ENCODE data around the gene MAP2K2.
A peak's percentile ranks its signal among the peaks of the same experiment; 100 is the strongest.

The MAP2K2 gene

GRCh38 chr19:4077800-4078684 lies 45.9 kb downstream of the MAP2K2 start:
- peak; percentile 80 for DNase-seq (ENCODE audit: low spot score)

- no peak for DNase-seq (ENCODE audit: low spot score)
Observed at GRCh38 chr19:4077007-4077374, 46.9 kb downstream of the MAP2K2 start.

- DNase-seq (ENCODE audit: low spot score): no peak
Observed at GRCh38 chr19:4075373-4075772, 48.5 kb downstream of the MAP2K2 start.

- no peak for DNase-seq (ENCODE audit: low spot score)
Observed at GRCh38 chr19:4071610-4072009, 52.3 kb downstream of the MAP2K2 start.

GRCh38 chr19:4069331-4069959 lies 54.5 kb downstream of the MAP2K2 start:
- DNase-seq (ENCODE audit: low spot score): no peak

- DNase-seq (ENCODE audit: low spot score): peak; percentile 46
Observed at GRCh38 chr19:4068047-4068966, 55.6 kb downstream of the MAP2K2 start.

- DNase-seq (ENCODE audit: low spot score): peak; percentile 69
Observed at GRCh38 chr19:4067396-4068046, 56.4 kb downstream of the MAP2K2 start.

GRCh38 chr19:4066682-4067395 lies 57.1 kb downstream of the MAP2K2 start, which contains the start of gene ZBTB7A:
ZBTB7A (minus strand) TSS chr19:4066899; CDS start chr19:4055232, 11,667 bp downstream.
- peak; percentile 85 for DNase-seq (ENCODE audit: low spot score)

- DNase-seq (ENCODE audit: low spot score): no peak
Observed at GRCh38 chr19:4066176-4066606, 57.7 kb downstream of the MAP2K2 start.

GRCh38 chr19:4065430-4066175 lies 58.3 kb downstream of the MAP2K2 start:
- DNase-seq (ENCODE audit: low spot score): peak; percentile 98

- no peak for DNase-seq (ENCODE audit: low spot score)
Observed at GRCh38 chr19:4064496-4065260, 59.2 kb downstream of the MAP2K2 start.

- no peak for DNase-seq (ENCODE audit: low spot score)
Observed at GRCh38 chr19:4064149-4064495, 59.8 kb downstream of the MAP2K2 start.

- DNase-seq (ENCODE audit: low spot score): no peak
Observed at GRCh38 chr19:4063369-4064148, 60.4 kb downstream of the MAP2K2 start.

GRCh38 chr19:4062419-4063368 lies 61.2 kb downstream of the MAP2K2 start:
- DNase-seq (ENCODE audit: low spot score): peak; percentile 63

- peak; percentile 61 for DNase-seq (ENCODE audit: low spot score)
Observed at GRCh38 chr19:4061683-4062418, 62.1 kb downstream of the MAP2K2 start.

GRCh38 chr19:4061178-4061682 lies 62.7 kb downstream of the MAP2K2 start:
- DNase-seq (ENCODE audit: low spot score): peak; percentile 58
